PFSK-1 (cell line): ENCODE measurements around the gene RUNX2.

Experiments
- FOXP2 ChIP-seq: optimal IDR thresholded peaks from 2 replicates; pipeline ENCODE3; 2011; ENCODE audit warnings: borderline replicate concordance, control low read depth, inconsistent platforms; ENCODE audit not compliant: insufficient read depth; ENCODE audit errors: extremely low read length, extremely low read depth
- POLR2AphosphoS5 ChIP-seq: IDR thresholded peaks from 2 replicates; pipeline ENCODE4 v1.6.1; 2012; ENCODE audit warnings: low read depth, mild to moderate bottlenecking, control low read depth, low read length, moderate library complexity
- SIN3A ChIP-seq: IDR thresholded peaks from 2 replicates; pipeline ENCODE4 v1.6.1; 2012; ENCODE audit warnings: mild to moderate bottlenecking, low read length, moderate library complexity, borderline replicate concordance; ENCODE audit not compliant: insufficient read depth
- TAF1 ChIP-seq: IDR thresholded peaks from 2 replicates; pipeline ENCODE4 v1.6.1; 2012; ENCODE audit warnings: low read length, control low read depth, borderline replicate concordance; ENCODE audit not compliant: insufficient read depth
- TF ChIP-seq, protein P1 (sequence below), 2 experiments: IDR thresholded peaks; 2 replicates each; pipeline versions ENCODE4 v1.6.1 to v1.8.0; 2011 to 2012; ENCODE audit warnings: low read depth in 2 of 2, low read length in 2 of 2, control low read depth in 1 of 2, inconsistent platforms in 1 of 2, mild to moderate bottlenecking in 1 of 2, moderate library complexity in 1 of 2; ENCODE audit not compliant: insufficient read depth in 1 of 2

Gene RUNX2

GRCh38 chr6:45606831-45607400, 278.8 kb downstream of the RUNX2 start:
- no peak for TF ChIP-seq FOXP2
- TF ChIP-seq POLR2AphosphoS5: no peak
- TF ChIP-seq, protein P1, sequence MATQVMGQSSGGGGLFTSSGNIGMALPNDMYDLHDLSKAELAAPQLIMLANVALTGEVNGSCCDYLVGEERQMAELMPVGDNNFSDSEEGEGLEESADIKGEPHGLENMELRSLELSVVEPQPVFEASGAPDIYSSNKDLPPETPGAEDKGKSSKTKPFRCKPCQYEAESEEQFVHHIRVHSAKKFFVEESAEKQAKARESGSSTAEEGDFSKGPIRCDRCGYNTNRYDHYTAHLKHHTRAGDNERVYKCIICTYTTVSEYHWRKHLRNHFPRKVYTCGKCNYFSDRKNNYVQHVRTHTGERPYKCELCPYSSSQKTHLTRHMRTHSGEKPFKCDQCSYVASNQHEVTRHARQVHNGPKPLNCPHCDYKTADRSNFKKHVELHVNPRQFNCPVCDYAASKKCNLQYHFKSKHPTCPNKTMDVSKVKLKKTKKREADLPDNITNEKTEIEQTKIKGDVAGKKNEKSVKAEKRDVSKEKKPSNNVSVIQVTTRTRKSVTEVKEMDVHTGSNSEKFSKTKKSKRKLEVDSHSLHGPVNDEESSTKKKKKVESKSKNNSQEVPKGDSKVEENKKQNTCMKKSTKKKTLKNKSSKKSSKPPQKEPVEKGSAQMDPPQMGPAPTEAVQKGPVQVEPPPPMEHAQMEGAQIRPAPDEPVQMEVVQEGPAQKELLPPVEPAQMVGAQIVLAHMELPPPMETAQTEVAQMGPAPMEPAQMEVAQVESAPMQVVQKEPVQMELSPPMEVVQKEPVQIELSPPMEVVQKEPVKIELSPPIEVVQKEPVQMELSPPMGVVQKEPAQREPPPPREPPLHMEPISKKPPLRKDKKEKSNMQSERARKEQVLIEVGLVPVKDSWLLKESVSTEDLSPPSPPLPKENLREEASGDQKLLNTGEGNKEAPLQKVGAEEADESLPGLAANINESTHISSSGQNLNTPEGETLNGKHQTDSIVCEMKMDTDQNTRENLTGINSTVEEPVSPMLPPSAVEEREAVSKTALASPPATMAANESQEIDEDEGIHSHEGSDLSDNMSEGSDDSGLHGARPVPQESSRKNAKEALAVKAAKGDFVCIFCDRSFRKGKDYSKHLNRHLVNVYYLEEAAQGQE (IDR thresholded peaks at IDR 0.05; ENCODE audit: insufficient read depth in 1 of 2, low read depth in 2 of 2, low read length in 2 of 2): no peak
- TF ChIP-seq TAF1: no peak
- TF ChIP-seq SIN3A: no peak

- TF ChIP-seq POLR2AphosphoS5: no peak
- TF ChIP-seq, protein P1 (IDR thresholded peaks at IDR 0.05; ENCODE audit: insufficient read depth in 1 of 2, low read depth in 2 of 2, low read length in 2 of 2): no peak
- TF ChIP-seq TAF1: no peak
- TF ChIP-seq FOXP2: no peak
- TF ChIP-seq SIN3A: no peak
These were observed 279.7 kb downstream of the RUNX2 start for GRCh38 chr6:45607798-45608197.

GRCh38 chr6:45608252-45608913, 280.3 kb downstream of the RUNX2 start:
- TF ChIP-seq FOXP2 (no peak), POLR2AphosphoS5 (no peak), TAF1 (no peak), SIN3A (no peak)
- TF ChIP-seq, protein P1 (IDR thresholded peaks at IDR 0.05; ENCODE audit: insufficient read depth in 1 of 2, low read depth in 2 of 2, low read length in 2 of 2): no peak

- TF ChIP-seq FOXP2 (no peak), POLR2AphosphoS5 (no peak), TAF1 (no peak), SIN3A (no peak)
- TF ChIP-seq, protein P1 (IDR thresholded peaks at IDR 0.05; ENCODE audit: insufficient read depth in 1 of 2, low read depth in 2 of 2, low read length in 2 of 2): no peak
These were observed 281.1 kb downstream of the RUNX2 start for GRCh38 chr6:45609141-45609638.
